Pancreas (tissue), 10 donors: Measurements from ENCODE around the gene HOXB5. TPM values are rescaled to one million over a fixed set of nuclear protein-coding genes. Genes with fewer than 3 reads are reported as not detected.

Source experiments
- ATAC-seq, 4 donors: fragments of 200-7000 bp; cut with Tn5 transposase; one replicate each; pipeline versions ENCODE4 v1.8.0 to v1.9.1; 2020; ENCODE audit warnings: mild to moderate bottlenecking in 4 of 4, moderate library complexity in 4 of 4
- DNase-seq, 6 donors: peaks; one replicate each; pipeline ENCODE4 v3.0.0-alpha.2; 2020
- FAIRE-seq: peaks from 2 replicates; lab custom pipeline; 2012; peaks lifted over from hg19 to GRCh38; lab: Jason Lieb, UNC
- H3K27ac ChIP-seq, 4 donors: fragments of 200-600 bp; sonication (generic); 1 replicate in 3 of 4; 2 replicates in 1 of 4; pipeline versions ENCODE4 v1.5.0 to v1.8.0; 2020
- H3K27me3 ChIP-seq, 4 donors: fragments of 200-600 bp; one replicate each; pipeline ENCODE4 v1.8.0; 2021
- H3K36me3 ChIP-seq, 3 donors: fragments of 200-600 bp; sonication (generic) in 1 of 3; one replicate each; pipeline versions ENCODE4 v1.5.0 to v1.8.0; 2020 to 2021
- H3K4me1 ChIP-seq, 3 donors: fragments of 200-600 bp; one replicate each; pipeline ENCODE4 v1.8.0; 2021
- H3K4me3 ChIP-seq, 4 donors: fragments of 200-600 bp; sonication (generic) in 2 of 4; one replicate each; pipeline versions ENCODE4 v1.5.0 to v1.8.0; 2020 to 2021
- H3K9me3 ChIP-seq, 4 donors: fragments of 200-600 bp; one replicate each; pipeline ENCODE4 v1.8.0; 2021
- WGBS, 2 donors: extraction: QIAGEN DNeasy Blood & Tissue Kit; methylation state at CpG; one replicate each; pipeline ENCODE4 v1.1.7; 2013; 5-methylcytosine and 5-hydroxymethylcytosine counted together
- intact Hi-C, 3 donors: fragments of 100-400 bp; cut with DNase I; formaldehyde crosslinking; loops; one replicate each; pipeline versions ENCODE4 v1.11.1 to v1.14.2; 2022
- polyA plus RNA-seq, 2 donors: library from polyadenylated mRNA; stranded (reverse); fragments of 200-250 nt; gene quantifications; one replicate each; pipeline ENCODE4 v1.2.3, GENCODE V29; 2013
- total RNA-seq, 6 donors: library from RNA; stranded (reverse); fragmentation: NEBNext Ultra II Directional in 4 of 6; extraction: Animal tissue kit (Norgen Biotek cat#: 25700) in 4 of 6; gene quantifications; one replicate each; pipeline versions ENCODE4 v1.2.1 to v1.2.4, GENCODE V29; 2021 to 2023
- TF ChIP-seq, protein P1 (sequence below), 4 donors: fragments of 200-600 bp; sonication (generic) in 3 of 4; IDR thresholded peaks; one replicate each; pipeline versions ENCODE4 v1.5.0 to v1.8.0; 2021; ENCODE audit warnings: antibody characterized with exemption in 4 of 4
- donor health status: healthy with polysubstance abuse.
- donor health status: DM: no; HTN: no; CAD: no; lungs with moderate emphysema.
- donor health status: DM: no; HTN: no; CAD: no.
- donor health status: control.
- donor health status: control.
- donor health status: Bipolar disorder and iron deficiency.
- donor health status: DM: yes; HTN: yes; CAD: no.
- donor health status: DM: no; HTN: no; CAD: no.
- donor health status: DM: no; HTN: no; CAD: no.
- donor health status: DM: yes; HTN: yes; CAD: no.

Gene HOXB5
- total and polyA plus RNA-seq, 8 donors: 0.19 to 1.0 (median 0.38) TPM

- no peak for ATAC-seq
- DNase-seq: no peak
- H3K4me3 ChIP-seq: no peak overlapping the region
- no peak overlapping the region for H3K27ac ChIP-seq
- TF ChIP-seq, protein P1, sequence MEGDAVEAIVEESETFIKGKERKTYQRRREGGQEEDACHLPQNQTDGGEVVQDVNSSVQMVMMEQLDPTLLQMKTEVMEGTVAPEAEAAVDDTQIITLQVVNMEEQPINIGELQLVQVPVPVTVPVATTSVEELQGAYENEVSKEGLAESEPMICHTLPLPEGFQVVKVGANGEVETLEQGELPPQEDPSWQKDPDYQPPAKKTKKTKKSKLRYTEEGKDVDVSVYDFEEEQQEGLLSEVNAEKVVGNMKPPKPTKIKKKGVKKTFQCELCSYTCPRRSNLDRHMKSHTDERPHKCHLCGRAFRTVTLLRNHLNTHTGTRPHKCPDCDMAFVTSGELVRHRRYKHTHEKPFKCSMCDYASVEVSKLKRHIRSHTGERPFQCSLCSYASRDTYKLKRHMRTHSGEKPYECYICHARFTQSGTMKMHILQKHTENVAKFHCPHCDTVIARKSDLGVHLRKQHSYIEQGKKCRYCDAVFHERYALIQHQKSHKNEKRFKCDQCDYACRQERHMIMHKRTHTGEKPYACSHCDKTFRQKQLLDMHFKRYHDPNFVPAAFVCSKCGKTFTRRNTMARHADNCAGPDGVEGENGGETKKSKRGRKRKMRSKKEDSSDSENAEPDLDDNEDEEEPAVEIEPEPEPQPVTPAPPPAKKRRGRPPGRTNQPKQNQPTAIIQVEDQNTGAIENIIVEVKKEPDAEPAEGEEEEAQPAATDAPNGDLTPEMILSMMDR (IDR thresholded peaks at IDR 0.05): no peak
- 19 to 31% methylated on average over 5 of the region's 5 CpGs for WGBS, 2 donors
- intact Hi-C loops: no loop called here
- H3K4me1 ChIP-seq: peaks cover 8 to 15% (median 12%) of the 10 kb centered on the region in 3 donors
- H3K9me3 ChIP-seq: no peaks in the 10 kb centered on the region
- H3K36me3 ChIP-seq: no peaks in the 10 kb centered on the region
- H3K27me3 ChIP-seq: peaks cover 0 to 75% (median 26%) of the 10 kb centered on the region in 4 donors
- no peak for FAIRE-seq
Observed at GRCh38 chr17:48628649-48629410, 35.3 kb upstream of the HOXB5 start.

- Histone ChIP-seq H3K27ac (no peak overlapping the region), H3K4me3 (no peak overlapping the region), H3K4me1 (peaks cover 8 to 15% (median 12%) of the 10 kb centered on the region in 3 donors), H3K27me3 (peaks cover 0 to 70% (median 25%) of the 10 kb centered on the region in 4 donors), H3K36me3 (no peaks in the 10 kb centered on the region), H3K9me3 (no peaks in the 10 kb centered on the region)
- ATAC-seq (no peak), FAIRE-seq (no peak), DNase-seq (no peak)
- intact Hi-C loops: no loop called here
- TF ChIP-seq, protein P1 (IDR thresholded peaks at IDR 0.05): no peak
- WGBS, 2 donors: 12 to 13% methylated on average over 27 of the region's 27 CpGs
Observed at GRCh38 chr17:48627623-48628521, 34.3 kb upstream of the HOXB5 start.

- H3K4me1 ChIP-seq: peaks cover 8 to 15% (median 12%) of the 10 kb centered on the region in 3 donors
- 8 to 11% methylated on average over 5 of the region's 5 CpGs for WGBS, 2 donors
- no peak for ATAC-seq
- H3K4me3 ChIP-seq: no peak overlapping the region
- H3K9me3 ChIP-seq: no peaks in the 10 kb centered on the region
- TF ChIP-seq, protein P1 (IDR thresholded peaks at IDR 0.05): no peak
- H3K27ac ChIP-seq: no peak overlapping the region
- no peak for DNase-seq
- intact Hi-C loops: no loop called here
- no peak for FAIRE-seq
- H3K36me3 ChIP-seq: no peaks in the 10 kb centered on the region
- H3K27me3 ChIP-seq: peaks cover 0 to 68% (median 26%) of the 10 kb centered on the region in 4 donors
Observed at GRCh38 chr17:48627118-48627597, 33.6 kb upstream of the HOXB5 start.

DNA sequence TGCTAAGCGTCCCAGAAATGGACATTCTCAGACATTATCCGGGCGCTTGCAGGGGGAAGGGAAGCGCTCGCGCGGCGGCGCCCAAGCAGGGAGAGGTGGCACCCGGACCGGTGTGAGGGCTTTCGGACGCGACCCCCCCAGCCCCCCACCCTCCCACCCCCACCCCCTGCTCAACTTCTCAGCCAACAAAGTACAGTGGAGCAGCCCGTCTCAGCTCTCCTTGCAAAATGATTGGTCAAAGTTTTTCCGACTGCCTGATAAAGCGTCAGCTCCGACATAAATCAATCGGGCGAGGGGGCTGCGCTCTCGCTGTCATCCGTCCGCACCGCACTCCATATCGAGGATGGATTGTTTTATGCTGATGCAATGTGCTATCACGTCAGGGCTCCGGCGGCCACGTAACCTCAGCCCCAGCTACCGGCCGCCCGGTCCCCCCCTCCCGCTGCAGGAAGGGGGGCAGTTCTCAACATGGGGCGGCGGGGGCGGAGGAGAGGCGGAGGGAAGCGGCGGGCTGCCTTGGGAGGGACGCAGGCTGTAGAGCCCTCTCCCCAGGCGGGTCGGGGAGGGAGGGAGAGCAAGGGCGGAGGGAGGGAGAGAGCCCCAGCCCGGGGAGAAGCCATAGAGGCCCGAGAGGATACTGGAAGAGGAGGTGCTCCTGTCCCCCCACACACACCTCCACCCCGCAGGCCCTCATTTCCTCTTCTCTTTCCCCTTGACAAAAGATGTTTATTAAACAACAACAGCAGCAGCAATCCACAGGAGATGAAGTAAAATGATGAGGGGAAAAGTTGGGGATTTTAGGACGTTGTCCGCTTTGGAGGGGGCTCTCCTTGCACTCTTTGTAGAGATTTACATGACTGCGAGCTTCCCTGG, 32.9 kb upstream of the HOXB5 start, which contains the start of gene HOXB9:
Gene HOXB9, minus strand, starts transcription at position 114 of the 873 bp plus-strand sequence. Its CDS starts 89 bp downstream, at position 25.
- Histone ChIP-seq H3K36me3 (no peaks in the 10 kb centered on the region), H3K4me3 (peak within 1 kb of the TSS in 2 of 4 donors; percentile 26 to 33), H3K9me3 (no peaks in the 10 kb centered on the region), H3K4me1 (peaks cover 8 to 15% (median 12%) of the 10 kb centered on the region in 3 donors), H3K27ac (no peak within 1 kb of the TSS), H3K27me3 (peaks cover 0 to 71% (median 27%) of the 10 kb centered on the region in 4 donors)
- ATAC-seq (peak in 1 of 4 donors; percentile 12), DNase-seq (no peak), FAIRE-seq (no peak)
- WGBS, 2 donors: 4 to 5% methylated on average over 46 to 50 of the region's 50 CpGs
- intact Hi-C loops: no loop called here
- TF ChIP-seq, protein P1 (IDR thresholded peaks at IDR 0.05): no peak
